OCI-LY1 (cell line): ENCODE measurements around the gene EIPR1.

Source experiments
- H2AFZ ChIP-seq: fragments of 200-600 bp; sonication (generic), shearing (Covaris generic); 2 replicates; pipeline ENCODE4 v1.6.0; 2014; ENCODE audit warnings: antibody characterized with exemption, mild to moderate bottlenecking, low read length
- H3F3A ChIP-seq: fragments of 200-600 bp; sonication (generic), shearing (Covaris generic); 2 replicates; pipeline ENCODE4 v1.6.0; 2014; ENCODE audit warnings: mild to moderate bottlenecking, antibody characterized with exemption, low read length, moderate library complexity; ENCODE audit not compliant: insufficient read depth
- H3K27ac ChIP-seq: fragments of 200-600 bp; sonication (generic); 2 replicates; pipeline ENCODE4 v1.5.1; 2014; ENCODE audit warnings: low read length, mixed run types, mild to moderate bottlenecking, low read depth; ENCODE audit not compliant: poor library complexity, severe bottlenecking
- H3K27me3 ChIP-seq: fragments of 200-600 bp; sonication (generic); 2 replicates; pipeline ENCODE4 v1.6.0; 2014; ENCODE audit warnings: antibody characterized with exemption, mild to moderate bottlenecking, low read length, moderate library complexity; ENCODE audit not compliant: insufficient read depth
- H3K36me3 ChIP-seq: fragments of 200-600 bp; sonication (generic); 2 replicates; pipeline ENCODE4 v1.6.1; 2014; ENCODE audit warnings: mild to moderate bottlenecking, antibody characterized with exemption, low read length, moderate library complexity, mixed read lengths; ENCODE audit not compliant: insufficient read depth
- H3K4me1 ChIP-seq: fragments of 200-600 bp; sonication (generic); 2 replicates; pipeline ENCODE4 v1.5.1; 2014; ENCODE audit warnings: mild to moderate bottlenecking, low read length, moderate library complexity; ENCODE audit not compliant: insufficient read depth, severe bottlenecking
- H3K4me2 ChIP-seq: fragments of 200-600 bp; sonication (generic), shearing (Covaris generic); 2 replicates; pipeline ENCODE4 v1.6.1; 2014; ENCODE audit warnings: low read length
- H3K4me3 ChIP-seq: fragments of 200-600 bp; sonication (generic); 2 replicates; pipeline ENCODE4 v1.5.1; 2014; ENCODE audit warnings: low read length, low read depth, mild to moderate bottlenecking, mixed read lengths; ENCODE audit not compliant: poor library complexity, severe bottlenecking
- H3K79me2 ChIP-seq: fragments of 200-600 bp; shearing (Covaris generic); 2 replicates; pipeline ENCODE4 v1.6.1; 2016; ENCODE audit warnings: mixed run types, low read length, mixed read lengths; ENCODE audit not compliant: insufficient read depth
- H3K9ac ChIP-seq: fragments of 200-600 bp; sonication (generic), shearing (Covaris generic); 2 replicates; pipeline ENCODE4 v1.6.1; 2014; ENCODE audit warnings: mild to moderate bottlenecking, low read length, mixed read lengths
- H3K9me2 ChIP-seq: fragments of 200-600 bp; sonication (generic), shearing (Covaris generic); 2 replicates; pipeline ENCODE4 v1.6.1; 2014; ENCODE audit warnings: low read depth, mild to moderate bottlenecking, low read length, mixed read lengths
- H3K9me3 ChIP-seq: fragments of 200-600 bp; shearing (Covaris generic); 2 replicates; pipeline ENCODE4 v1.6.1; 2014; ENCODE audit warnings: low read length, mixed read lengths
- H4K20me1 ChIP-seq: fragments of 200-600 bp; sonication (generic), shearing (Covaris generic); 2 replicates; pipeline ENCODE4 v1.6.0; 2016; ENCODE audit warnings: mild to moderate bottlenecking, low read length; ENCODE audit not compliant: insufficient read depth
- EZH2 ChIP-seq: fragments of 200-600 bp; sonication (generic), shearing (Covaris generic); IDR thresholded peaks from 2 replicates; pipeline ENCODE4 v1.8.0; 2017; ENCODE audit warnings: borderline replicate concordance, mixed run types, mild to moderate bottlenecking, antibody characterized with exemption, low read length, moderate library complexity, mixed read lengths
- TF ChIP-seq, protein P1 (sequence below): fragments of 200-600 bp; sonication (generic), shearing (Covaris generic); IDR thresholded peaks from 2 replicates; pipeline ENCODE4 v1.5.1; 2017; ENCODE audit warnings: mild to moderate bottlenecking, antibody characterized with exemption, low read length, moderate library complexity, mixed read lengths

The EIPR1 gene

GRCh38 chr2:3203497-3204019, 174.1 kb downstream of the EIPR1 start:
- no peak overlapping the region for H3K4me2 ChIP-seq

GRCh38 chr2:3202926-3203325, 174.7 kb downstream of the EIPR1 start:
- Histone ChIP-seq H3K4me1 (peaks cover 9% of the 10 kb centered on the region), H3K9me2 (no peaks in the 10 kb centered on the region), H3K4me3 (no peak overlapping the region), H3K27ac (no peak overlapping the region), H3K36me3 (peaks cover 16% of the 10 kb centered on the region), H3K79me2 (no peaks in the 10 kb centered on the region), H3K9me3 (no peaks in the 10 kb centered on the region), H3K9ac (no peak overlapping the region), H3F3A (no peaks in the 10 kb centered on the region), H3K4me2 (no peak overlapping the region), H4K20me1 (no peaks in the 10 kb centered on the region), H3K27me3 (no peaks in the 10 kb centered on the region), H2AFZ (no peak overlapping the region)
- no peak for TF ChIP-seq EZH2
- TF ChIP-seq, protein P1, sequence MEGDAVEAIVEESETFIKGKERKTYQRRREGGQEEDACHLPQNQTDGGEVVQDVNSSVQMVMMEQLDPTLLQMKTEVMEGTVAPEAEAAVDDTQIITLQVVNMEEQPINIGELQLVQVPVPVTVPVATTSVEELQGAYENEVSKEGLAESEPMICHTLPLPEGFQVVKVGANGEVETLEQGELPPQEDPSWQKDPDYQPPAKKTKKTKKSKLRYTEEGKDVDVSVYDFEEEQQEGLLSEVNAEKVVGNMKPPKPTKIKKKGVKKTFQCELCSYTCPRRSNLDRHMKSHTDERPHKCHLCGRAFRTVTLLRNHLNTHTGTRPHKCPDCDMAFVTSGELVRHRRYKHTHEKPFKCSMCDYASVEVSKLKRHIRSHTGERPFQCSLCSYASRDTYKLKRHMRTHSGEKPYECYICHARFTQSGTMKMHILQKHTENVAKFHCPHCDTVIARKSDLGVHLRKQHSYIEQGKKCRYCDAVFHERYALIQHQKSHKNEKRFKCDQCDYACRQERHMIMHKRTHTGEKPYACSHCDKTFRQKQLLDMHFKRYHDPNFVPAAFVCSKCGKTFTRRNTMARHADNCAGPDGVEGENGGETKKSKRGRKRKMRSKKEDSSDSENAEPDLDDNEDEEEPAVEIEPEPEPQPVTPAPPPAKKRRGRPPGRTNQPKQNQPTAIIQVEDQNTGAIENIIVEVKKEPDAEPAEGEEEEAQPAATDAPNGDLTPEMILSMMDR, result no peak

More at GRCh38 chr2:3203497-3204019, 174.1 kb downstream of the EIPR1 start:
- no peaks in the 10 kb centered on the region for H3K9me3 ChIP-seq
- H3K4me1 ChIP-seq, result peaks cover 3% of the 10 kb centered on the region
- no peak overlapping the region for H3K27ac ChIP-seq
- H4K20me1 ChIP-seq, result no peaks in the 10 kb centered on the region
- no peak overlapping the region for H2AFZ ChIP-seq
- peaks cover 21% of the 10 kb centered on the region for H3K36me3 ChIP-seq
- no peak for TF ChIP-seq EZH2
- TF ChIP-seq, protein P1, result no peak
- no peaks in the 10 kb centered on the region for H3K27me3 ChIP-seq
- H3F3A ChIP-seq, result no peaks in the 10 kb centered on the region
- no peaks in the 10 kb centered on the region for H3K79me2 ChIP-seq
- no peaks in the 10 kb centered on the region for H3K9me2 ChIP-seq
- no peak overlapping the region for H3K9ac ChIP-seq
- H3K4me3 ChIP-seq, result no peak overlapping the region

DNA sequence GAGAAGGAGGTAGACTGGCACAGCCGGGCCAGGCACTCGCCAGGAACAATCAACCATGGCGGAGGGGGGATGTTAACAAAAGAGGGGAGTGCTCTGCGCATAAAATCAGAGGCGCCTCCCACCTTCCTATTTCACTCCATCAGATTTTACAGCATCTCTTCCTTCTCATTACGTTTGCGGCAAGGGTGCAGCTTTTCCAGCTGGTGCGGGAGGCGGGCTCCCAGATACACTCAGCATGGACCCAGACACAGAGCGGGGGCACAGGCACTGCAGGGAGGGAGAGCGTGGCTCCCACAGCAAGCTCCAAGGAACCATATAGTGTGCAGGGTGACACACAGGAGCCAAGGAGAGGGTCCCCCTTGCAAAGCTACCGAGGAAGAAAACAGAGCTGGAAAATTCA, 176.3 kb downstream of the EIPR1 start:
- Histone ChIP-seq H3K27ac (no peak overlapping the region), H3K9me2 (no peaks in the 10 kb centered on the region), H3K9ac (no peak overlapping the region), H3K4me2 (no peak overlapping the region), H3F3A (no peaks in the 10 kb centered on the region), H4K20me1 (no peaks in the 10 kb centered on the region), H3K4me3 (no peak overlapping the region), H2AFZ (no peak overlapping the region), H3K27me3 (no peaks in the 10 kb centered on the region), H3K36me3 (peaks cover 12% of the 10 kb centered on the region), H3K79me2 (no peaks in the 10 kb centered on the region), H3K9me3 (no peaks in the 10 kb centered on the region), H3K4me1 (peaks cover 25% of the 10 kb centered on the region)
- no peak for TF ChIP-seq EZH2
- TF ChIP-seq, protein P1, result no peak
